Gastroesophageal sphincter (tissue), 3 donors: ENCODE measurements around the gene C19orf38.

ENCODE experiments used
- CTCF ChIP-seq, 4 experiments: fragments of 200-600 bp in 2 of 4; fragments of 450-650 bp in 2 of 4; sonication (generic) in 1 of 4; IDR thresholded peaks; one replicate each; pipeline ENCODE4 v1.5.1; 2017 to 2019; ENCODE audit warnings: antibody characterized with exemption in 4 of 4, mild to moderate bottlenecking in 2 of 4, moderate library complexity in 2 of 4
- POLR2A ChIP-seq, 2 donors: fragments of 450-650 bp; IDR thresholded peaks; one replicate each; pipeline ENCODE4 v1.6.1; 2017; ENCODE audit warnings: antibody characterized with exemption in 2 of 2, mild to moderate bottlenecking in 2 of 2, moderate library complexity in 1 of 2
- POLR2AphosphoS5 ChIP-seq: sonication (generic); formaldehyde crosslinking; IDR thresholded peaks from one replicate; pipeline ENCODE4 v1.6.1; 2017; ENCODE audit warnings: antibody characterized with exemption

- TF ChIP-seq POLR2AphosphoS5: no peak
- no peak for TF ChIP-seq POLR2A (IDR thresholded peaks at IDR 0.05)
- TF ChIP-seq CTCF (IDR thresholded peaks at IDR 0.05): no peak
These were observed 42.4 kb upstream of the C19orf38 start for GRCh38 chr19:10805758-10806247.
